SK-N-MC (cell line): Measurements from ENCODE around the gene SMOC1.

Experiments
- EZH2 ChIP-seq: fragments of 200-600 bp; sonication (generic); IDR thresholded peaks from one replicate; pipeline ENCODE4 v1.6.1; 2017; ENCODE audit warnings: antibody characterized with exemption
- POLR2AphosphoS5 ChIP-seq: IDR thresholded peaks from 2 replicates; pipeline ENCODE4 v1.6.1; 2012; ENCODE audit warnings: mild to moderate bottlenecking, low read depth, low read length, borderline replicate concordance

- TF ChIP-seq EZH2 (no peak), POLR2AphosphoS5 (no peak)
Measured at GRCh38 chr14:69863083-69863482, 16.1 kb upstream of the SMOC1 start.
